ENCODE measurements around the gene CTDNEP1. TPM values are rescaled to one million over a fixed set of nuclear protein-coding genes. Genes with fewer than 3 reads are reported as not detected.

CTDNEP1 gene
- polyA plus RNA-seq, 1 donor = 124 TPM

DNA sequence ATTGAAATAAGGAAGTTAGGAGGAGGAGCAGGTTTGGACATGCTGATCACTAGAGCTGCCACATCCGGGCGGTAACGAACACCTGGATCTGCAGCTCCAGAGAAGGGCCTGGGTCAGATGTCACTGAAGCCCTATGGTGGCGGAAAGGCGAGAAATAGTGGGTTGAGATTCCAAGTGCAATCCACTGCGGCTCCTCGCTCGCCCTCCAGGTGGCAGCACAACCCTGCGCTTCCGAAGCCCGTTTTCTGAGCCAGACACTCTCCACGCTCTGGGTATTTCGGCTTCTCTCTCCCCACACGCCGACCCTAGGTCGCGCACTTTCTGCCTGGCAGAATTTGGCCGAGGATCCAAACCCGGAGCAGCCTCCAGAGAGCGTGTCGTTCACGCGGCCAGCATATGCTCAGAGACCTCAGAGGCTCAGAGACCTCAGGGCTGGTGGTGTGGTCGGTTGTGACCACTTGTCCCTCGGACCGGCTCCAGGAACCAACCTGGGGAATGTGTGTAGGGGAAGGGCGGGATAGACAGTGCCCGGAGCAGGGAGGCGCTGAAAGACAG, 29.1 kb upstream of the CTDNEP1 start:
- peaks cover 34% of the 10 kb centered on the region for H3K4me1 ChIP-seq (ENCODE audit: control insufficient read depth, insufficient read depth, low read length)
- peak; percentile 68 to 81 for DNase-seq
- H3K27me3 ChIP-seq (ENCODE audit: control insufficient read depth, insufficient read depth, low read length) = peaks cover 16% of the 10 kb centered on the region
- H3K27ac ChIP-seq (ENCODE audit: low read length) = peak overlapping the region; percentile 10
- no CpG with 5 or more reads among the region's 29 CpGs for WGBS (ENCODE audit: insufficient coverage, low lambda C conversion rate)
- no peaks in the 10 kb centered on the region for H3K36me3 ChIP-seq (ENCODE audit: control insufficient read depth, insufficient read depth, low read length)
- peak overlapping the region; percentile 46 for H3K4me3 ChIP-seq (ENCODE audit: low read length)
- H3K9me3 ChIP-seq (ENCODE audit: control insufficient read depth, low read depth, low read length) = peaks cover 4% of the 10 kb centered on the region

DNA sequence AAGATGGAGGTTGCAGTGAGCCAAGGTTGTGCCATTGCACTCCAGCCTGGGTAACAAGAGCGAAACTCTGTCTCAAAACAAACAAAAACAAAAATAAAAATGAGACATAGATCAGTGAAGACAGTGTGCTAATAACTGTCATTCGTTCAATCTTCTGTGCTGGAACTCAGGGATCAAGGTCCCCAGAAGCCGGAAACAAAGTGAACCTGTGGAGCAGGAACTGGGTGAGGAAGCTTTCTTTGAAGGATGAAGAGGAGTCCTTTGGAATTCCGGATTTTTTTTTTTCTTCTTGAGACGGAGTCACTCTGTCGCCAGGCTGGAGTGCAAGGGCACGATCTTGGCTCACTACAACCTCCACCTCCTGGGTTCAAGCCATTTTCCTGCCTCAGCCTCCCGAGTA, 27.9 kb upstream of the CTDNEP1 start:
- H3K27ac ChIP-seq (ENCODE audit: low read length) = peak overlapping the region; percentile 49

DNA sequence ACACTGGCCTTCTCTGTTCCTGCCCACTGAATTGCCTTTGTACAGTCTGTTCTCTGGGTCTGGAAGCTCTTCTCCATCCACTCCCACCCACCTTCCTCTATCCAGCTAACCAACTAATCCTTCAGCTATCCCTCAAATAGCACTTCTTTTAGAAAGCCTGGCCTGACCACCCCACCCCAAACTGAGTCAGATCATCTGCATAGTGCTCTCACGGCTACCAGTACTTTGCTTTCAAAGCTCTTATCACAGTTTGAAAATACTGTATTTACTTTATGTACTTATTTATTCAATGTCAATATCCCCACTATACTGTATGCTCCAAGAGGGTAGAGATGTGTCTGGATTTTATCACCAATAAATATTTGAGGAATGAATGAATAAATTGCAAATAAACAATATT, 15.2 kb upstream of the CTDNEP1 start:
- 20% methylated on average over 1 of the region's 1 CpG for WGBS (ENCODE audit: insufficient coverage, low lambda C conversion rate)
- Histone ChIP-seq H3K27me3 (ENCODE audit: control insufficient read depth, insufficient read depth, low read length) (peaks cover 20% of the 10 kb centered on the region), H3K4me3 (ENCODE audit: low read length) (no peak overlapping the region), H3K36me3 (ENCODE audit: control insufficient read depth, insufficient read depth, low read length) (no peaks in the 10 kb centered on the region), H3K4me1 (ENCODE audit: control insufficient read depth, insufficient read depth, low read length) (peaks cover 15% of the 10 kb centered on the region), H3K9me3 (ENCODE audit: control insufficient read depth, low read depth, low read length) (no peaks in the 10 kb centered on the region), H3K27ac (ENCODE audit: low read length) (no peak overlapping the region)
- DNase-seq = no peak

More for the DNA sequence above, 27.9 kb upstream of the CTDNEP1 start:
- Histone ChIP-seq H3K27me3 (ENCODE audit: control insufficient read depth, insufficient read depth, low read length) (peaks cover 16% of the 10 kb centered on the region), H3K4me1 (ENCODE audit: control insufficient read depth, insufficient read depth, low read length) (peaks cover 34% of the 10 kb centered on the region), H3K4me3 (ENCODE audit: low read length) (no peak overlapping the region), H3K36me3 (ENCODE audit: control insufficient read depth, insufficient read depth, low read length) (no peaks in the 10 kb centered on the region), H3K9me3 (ENCODE audit: control insufficient read depth, low read depth, low read length) (peaks cover 4% of the 10 kb centered on the region)
- 20% methylated on average over 1 of the region's 8 CpGs for WGBS (ENCODE audit: insufficient coverage, low lambda C conversion rate)
- peak; percentile 61 to 85 for DNase-seq

DNA sequence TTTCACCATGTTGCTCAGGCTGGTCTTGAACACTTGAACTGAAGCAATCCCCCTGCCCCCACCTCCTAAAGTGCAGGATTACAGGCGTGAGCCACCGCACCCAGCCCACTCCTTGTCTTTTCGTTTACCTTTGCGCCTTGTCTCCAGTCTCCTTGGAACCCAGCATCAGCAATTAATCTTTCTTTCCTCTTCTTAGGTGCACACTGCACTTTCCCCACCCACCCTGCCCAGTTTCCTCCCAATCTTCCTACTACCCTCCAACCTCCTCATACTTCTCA, 12.2 kb upstream of the CTDNEP1 start:
- H3K27me3 ChIP-seq (ENCODE audit: control insufficient read depth, insufficient read depth, low read length) = peaks cover 28% of the 10 kb centered on the region
- peaks cover 24% of the 10 kb centered on the region for H3K4me1 ChIP-seq (ENCODE audit: control insufficient read depth, insufficient read depth, low read length)
- peak overlapping the region; percentile 97 for H3K27ac ChIP-seq (ENCODE audit: low read length)
- peaks cover 13% of the 10 kb centered on the region for H3K36me3 ChIP-seq (ENCODE audit: control insufficient read depth, insufficient read depth, low read length)
- H3K9me3 ChIP-seq (ENCODE audit: control insufficient read depth, low read depth, low read length) = no peaks in the 10 kb centered on the region
- 0% methylated on average over 1 of the region's 4 CpGs for WGBS (ENCODE audit: insufficient coverage, low lambda C conversion rate)
- peak overlapping the region; percentile 99 for H3K4me3 ChIP-seq (ENCODE audit: low read length)
- peak; percentile 27 to 74 for DNase-seq

DNA sequence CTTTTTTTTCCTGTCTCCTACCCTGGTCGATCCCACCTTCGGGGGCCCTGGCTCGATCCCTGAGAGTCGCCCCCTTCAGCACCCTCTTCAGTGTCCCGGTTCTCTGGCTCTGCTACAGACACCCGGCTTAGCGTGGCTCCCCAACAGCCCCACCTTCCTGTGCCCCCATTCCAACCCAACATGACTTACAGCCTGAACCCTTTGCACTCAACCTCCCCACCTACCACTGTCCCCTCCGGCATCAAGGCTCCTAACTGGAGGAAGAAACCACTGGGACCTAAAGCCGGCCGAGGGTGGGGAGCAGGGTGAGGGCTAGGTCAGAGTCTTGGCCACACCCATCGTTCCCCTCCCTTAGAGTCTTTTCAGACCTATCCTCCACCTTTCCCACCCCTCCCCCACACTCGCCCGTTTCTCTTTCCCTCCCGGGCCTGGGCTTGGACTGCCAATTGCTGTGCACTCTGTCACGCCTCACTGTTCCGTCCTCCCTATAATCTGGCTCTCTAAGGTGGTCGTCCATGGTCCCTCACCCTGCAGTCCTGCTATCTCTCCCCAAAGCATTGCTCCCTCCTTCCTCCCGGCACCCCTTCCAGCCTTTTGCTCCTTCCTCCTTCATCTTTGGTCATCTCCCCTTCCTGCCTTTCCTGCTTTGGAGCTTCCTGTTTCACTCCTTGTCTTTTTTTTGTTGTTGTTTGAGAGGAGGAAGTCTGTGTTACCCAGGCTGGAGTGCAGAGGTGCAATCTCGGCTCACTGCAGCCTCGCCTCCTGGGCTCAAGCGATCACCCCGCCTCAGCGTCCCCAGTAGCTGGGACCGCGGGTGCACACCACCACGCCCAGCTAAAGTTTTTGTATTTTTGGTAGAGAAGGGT, 11.6 kb upstream of the CTDNEP1 start:
- Histone ChIP-seq H3K36me3 (ENCODE audit: control insufficient read depth, insufficient read depth, low read length) (peaks cover 13% of the 10 kb centered on the region), H3K4me1 (ENCODE audit: control insufficient read depth, insufficient read depth, low read length) (peaks cover 29% of the 10 kb centered on the region), H3K4me3 (ENCODE audit: low read length) (peak overlapping the region; percentile 99), H3K9me3 (ENCODE audit: control insufficient read depth, low read depth, low read length) (no peaks in the 10 kb centered on the region), H3K27me3 (ENCODE audit: control insufficient read depth, insufficient read depth, low read length) (peaks cover 28% of the 10 kb centered on the region), H3K27ac (ENCODE audit: low read length) (peak overlapping the region; percentile 97)
- DNase-seq = peak; percentile 84 to 93
- WGBS (ENCODE audit: insufficient coverage, low lambda C conversion rate) = 0% methylated on average over 2 of the region's 26 CpGs

DNA sequence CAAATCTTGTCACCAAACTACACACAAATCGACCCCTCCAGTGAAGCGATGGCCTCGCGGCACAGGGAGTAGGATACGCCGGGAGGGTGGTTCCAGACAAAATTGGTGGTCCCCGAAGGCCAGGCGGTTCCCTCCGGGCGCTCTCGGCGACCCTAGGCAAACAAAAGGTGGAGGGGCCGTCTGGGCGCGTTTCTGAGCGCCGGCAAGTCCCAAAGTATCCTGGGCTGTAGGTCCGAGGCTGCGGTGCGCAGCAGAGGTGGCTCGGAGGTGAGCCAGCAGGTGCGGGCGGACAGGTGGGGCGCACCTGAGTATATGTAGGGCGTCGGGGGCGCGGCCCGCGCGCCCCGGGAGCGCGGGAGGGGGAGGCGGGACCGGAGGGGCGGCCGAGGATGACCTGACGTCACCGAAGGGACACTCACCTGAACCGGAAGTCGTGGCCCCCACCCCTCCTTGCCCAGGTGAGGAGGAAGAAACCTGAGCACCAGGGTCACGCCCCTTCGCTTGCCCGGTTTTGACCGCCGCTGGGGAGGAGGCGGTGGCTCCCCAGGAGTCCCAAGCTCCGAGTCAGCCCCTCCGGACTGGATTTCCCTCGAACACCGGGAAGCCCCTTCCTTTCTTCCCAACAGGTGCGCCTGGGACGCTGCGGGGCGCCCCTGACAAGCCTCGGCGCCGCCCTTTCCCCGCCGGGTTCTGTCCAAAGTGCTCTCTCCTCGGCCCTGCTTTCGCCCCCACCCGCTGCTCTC, 10.8 kb upstream of the CTDNEP1 start, which contains the start of gene CLDN7:
CLDN7 (minus strand) TSS at position 287 of the 743 bp plus-strand sequence. CDS start 435 bp downstream, outside the sequence.
- Histone ChIP-seq H3K4me1 (ENCODE audit: control insufficient read depth, insufficient read depth, low read length) (peaks cover 37% of the 10 kb centered on the region), H3K27me3 (ENCODE audit: control insufficient read depth, insufficient read depth, low read length) (peaks cover 28% of the 10 kb centered on the region)

DNA sequence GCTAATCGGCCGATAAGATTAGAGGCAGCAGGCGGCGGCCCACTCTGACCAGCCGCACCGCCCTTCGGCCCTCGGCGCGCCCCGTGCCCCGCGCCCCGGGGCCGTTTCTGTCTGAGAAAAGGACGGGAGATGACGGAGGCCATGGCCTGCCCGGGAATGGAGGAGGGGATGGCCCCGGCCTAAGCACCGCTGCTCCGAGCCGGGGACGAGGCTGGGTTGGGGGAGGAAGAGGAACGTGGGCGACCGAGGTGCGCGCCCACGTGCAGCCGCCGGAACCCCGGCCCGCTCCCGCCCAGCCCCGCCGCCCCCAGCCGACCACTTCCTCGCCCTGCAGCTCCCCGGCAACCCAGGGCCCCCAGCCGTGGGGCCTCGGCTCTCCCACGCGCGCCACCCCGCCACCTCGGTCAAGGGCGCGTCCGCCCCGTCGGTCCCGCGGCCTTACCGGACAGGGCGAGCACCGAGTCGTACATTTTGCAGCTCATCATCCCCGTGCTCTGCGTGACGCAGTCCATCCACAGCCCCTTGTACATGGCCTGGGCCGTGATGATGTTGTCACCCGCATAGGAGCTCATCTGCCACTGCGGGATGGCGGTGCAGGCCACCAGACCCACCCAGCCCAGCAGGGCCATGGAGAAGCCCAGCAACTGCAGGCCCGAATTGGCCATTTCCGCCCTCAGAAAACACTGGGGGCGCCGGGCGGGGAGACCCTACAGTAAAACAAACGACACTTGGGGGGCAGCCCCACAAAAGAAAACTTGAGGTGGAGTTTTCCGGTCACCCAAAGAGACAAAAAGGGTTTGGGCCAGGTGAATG, 10.1 kb upstream of the CTDNEP1 start:
- Histone ChIP-seq H3K27me3 (ENCODE audit: control insufficient read depth, insufficient read depth, low read length) (peaks cover 28% of the 10 kb centered on the region), H3K36me3 (ENCODE audit: control insufficient read depth, insufficient read depth, low read length) (peaks cover 25% of the 10 kb centered on the region), H3K9me3 (ENCODE audit: control insufficient read depth, low read depth, low read length) (no peaks in the 10 kb centered on the region), H3K4me1 (ENCODE audit: control insufficient read depth, insufficient read depth, low read length) (peaks cover 44% of the 10 kb centered on the region), H3K27ac (ENCODE audit: low read length) (peak overlapping the region; percentile 98), H3K4me3 (ENCODE audit: low read length) (peak overlapping the region; percentile 99)
- no CpG with 5 or more reads among the region's 71 CpGs for WGBS (ENCODE audit: insufficient coverage, low lambda C conversion rate)
- peak in 1 of 2 donors; percentile 51 for DNase-seq

More for the DNA sequence above, 10.8 kb upstream of the CTDNEP1 start, which contains the start of gene CLDN7:
- no peaks in the 10 kb centered on the region for H3K9me3 ChIP-seq (ENCODE audit: control insufficient read depth, low read depth, low read length)
- peak within 1 kb of the TSS; percentile 98 for H3K27ac ChIP-seq (ENCODE audit: low read length)
- WGBS (ENCODE audit: insufficient coverage, low lambda C conversion rate) = no CpG with 5 or more reads among the region's 64 CpGs
- peaks cover 18% of the 10 kb centered on the region for H3K36me3 ChIP-seq (ENCODE audit: control insufficient read depth, insufficient read depth, low read length)
- peak; percentile 95 to 98 for DNase-seq
- H3K4me3 ChIP-seq (ENCODE audit: low read length) = peak within 1 kb of the TSS; percentile 99

DNA sequence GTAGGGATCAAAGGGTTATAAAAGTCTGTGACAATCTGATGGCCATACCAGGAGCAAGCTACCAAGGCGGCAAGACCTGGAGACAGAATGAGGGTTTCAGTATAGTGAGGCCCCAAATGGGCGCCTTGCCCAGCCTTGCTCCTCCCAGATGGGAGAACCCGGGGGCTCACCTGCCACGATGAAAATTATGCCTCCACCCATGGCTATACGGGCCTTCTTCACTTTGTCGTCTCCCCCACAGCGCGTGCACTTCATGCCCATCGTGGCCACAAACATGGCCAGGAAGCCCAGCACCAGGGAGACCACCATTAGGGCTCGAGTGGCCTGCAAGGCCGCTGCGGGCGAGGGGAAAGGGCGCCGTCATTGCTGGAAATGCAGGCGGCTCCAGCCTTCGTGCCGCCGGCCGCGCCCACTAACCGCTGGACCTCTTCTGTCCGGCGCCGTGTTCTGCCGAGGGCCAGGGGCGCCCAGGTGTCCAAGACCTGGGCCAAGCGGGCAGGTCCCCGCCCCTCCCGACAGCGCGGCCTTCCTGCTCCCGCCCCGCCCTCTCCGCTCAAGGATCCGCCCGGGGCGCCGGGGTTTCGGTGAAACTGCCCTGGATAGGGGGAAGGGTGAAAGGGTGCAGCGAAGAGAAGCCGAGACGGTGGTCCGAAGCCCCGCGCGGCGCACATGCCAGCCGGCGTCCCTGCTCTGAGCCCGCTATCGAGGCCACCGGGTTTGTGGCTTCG, 9.3 kb upstream of the CTDNEP1 start:
- Histone ChIP-seq H3K4me3 (ENCODE audit: low read length) (peak overlapping the region; percentile 99), H3K36me3 (ENCODE audit: control insufficient read depth, insufficient read depth, low read length) (peaks cover 32% of the 10 kb centered on the region), H3K4me1 (ENCODE audit: control insufficient read depth, insufficient read depth, low read length) (peaks cover 44% of the 10 kb centered on the region), H3K27me3 (ENCODE audit: control insufficient read depth, insufficient read depth, low read length) (peaks cover 28% of the 10 kb centered on the region), H3K27ac (ENCODE audit: low read length) (peak overlapping the region; percentile 98), H3K9me3 (ENCODE audit: control insufficient read depth, low read depth, low read length) (no peaks in the 10 kb centered on the region)
- DNase-seq = peak; percentile 75 to 84
- no CpG with 5 or more reads among the region's 54 CpGs for WGBS (ENCODE audit: insufficient coverage, low lambda C conversion rate)

DNA sequence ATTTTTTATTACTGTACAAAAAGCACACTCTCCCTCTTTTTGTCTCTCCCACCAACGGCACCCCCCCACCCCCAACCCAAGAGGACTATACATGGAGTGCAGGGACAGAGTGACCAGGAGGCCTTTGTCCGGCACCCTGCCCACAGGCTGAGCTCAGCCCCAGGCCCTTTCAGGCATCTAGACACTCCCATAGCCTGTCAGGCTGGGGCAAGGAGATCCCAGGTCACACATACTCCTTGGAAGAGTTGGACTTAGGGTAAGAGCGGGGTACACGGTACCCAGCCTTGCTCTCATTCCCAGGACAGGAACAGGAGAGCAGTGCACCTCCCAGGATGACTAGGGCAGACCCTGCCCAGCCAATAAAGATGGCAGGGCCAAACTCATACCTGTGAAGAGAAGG, 8.6 kb upstream of the CTDNEP1 start:
- H3K27me3 ChIP-seq (ENCODE audit: control insufficient read depth, insufficient read depth, low read length) = peaks cover 28% of the 10 kb centered on the region
- peaks cover 44% of the 10 kb centered on the region for H3K4me1 ChIP-seq (ENCODE audit: control insufficient read depth, insufficient read depth, low read length)
- H3K9me3 ChIP-seq (ENCODE audit: control insufficient read depth, low read depth, low read length) = no peaks in the 10 kb centered on the region
- peaks cover 36% of the 10 kb centered on the region for H3K36me3 ChIP-seq (ENCODE audit: control insufficient read depth, insufficient read depth, low read length)
- WGBS (ENCODE audit: insufficient coverage, low lambda C conversion rate) = no CpG with 5 or more reads among the region's 4 CpGs
- peak overlapping the region; percentile 99 for H3K4me3 ChIP-seq (ENCODE audit: low read length)
- DNase-seq = peak in 1 of 2 donors; percentile 38
- peak overlapping the region; percentile 98 for H3K27ac ChIP-seq (ENCODE audit: low read length)
